B cell (primary cell): ENCODE data around the gene MTHFD2L.

Experiments
- CTCF ChIP-seq: fragments of 200-600 bp; IDR thresholded peaks from one replicate; pipeline ENCODE4 v1.8.0; 2022; ENCODE audit warnings: antibody characterized with exemption, mild to moderate bottlenecking
- EZH2 ChIP-seq: IDR thresholded peaks from 2 replicates; pipeline ENCODE4 v1.6.1; 2012; ENCODE audit warnings: borderline replicate concordance, low read depth, mild to moderate bottlenecking, moderate library complexity, low read length; ENCODE audit not compliant: insufficient read depth, poor library complexity, severe bottlenecking

GRCh38 chr4:74114234-74114633 is 43.7 kb upstream of the MTHFD2L start:
- no peak for TF ChIP-seq EZH2
- no peak for TF ChIP-seq CTCF
